GM20000 (cell line): Measurements from ENCODE around the gene USP13.
"Not testable (repeated sequence)": the region's sequence is repeated elsewhere in the genome, so short reads cannot be mapped to it uniquely, and the experiment has no call there.

Experiments used
- DNase-seq: peaks from one replicate; pipeline ENCODE4 v3.0.0; 2012; ENCODE audit warnings: low spot score
- CTCF ChIP-seq: IDR thresholded peaks from 2 replicates; pipeline ENCODE4 v1.5.1; 2012; ENCODE audit warnings: mild to moderate bottlenecking, control low read depth; ENCODE audit errors: extremely low read depth, missing control alignments

The USP13 gene

GRCh38 chr3:179642871-179643270 is 10.0 kb upstream of the USP13 start:
- DNase-seq: no peak

GRCh38 chr3:179643837-179644236 is 9.0 kb upstream of the USP13 start:
- DNase-seq: not testable (repeated sequence)

More at GRCh38 chr3:179642871-179643270, 10.0 kb upstream of the USP13 start:
- no peak for TF ChIP-seq CTCF

GRCh38 chr3:179646177-179646576 is 6.7 kb upstream of the USP13 start:
- no peak for DNase-seq
- no peak for TF ChIP-seq CTCF

GRCh38 chr3:179651687-179652446 is 973 bp upstream of the USP13 start:
- no peak for DNase-seq
- no peak for TF ChIP-seq CTCF

GRCh38 chr3:179653096-179653797 is 407 bp downstream of the USP13 start:
- no peak for TF ChIP-seq CTCF
- DNase-seq: peak; percentile 73

- TF ChIP-seq CTCF: no peak
- no peak for DNase-seq
Observed at GRCh38 chr3:179655236-179655635, 2.4 kb downstream of the USP13 start.

GRCh38 chr3:179658606-179659005 is 5.8 kb downstream of the USP13 start:
- DNase-seq: no peak
- no peak for TF ChIP-seq CTCF
